ENCODE data around the gene ZMYM4.
A peak's percentile ranks its signal among the peaks of the same experiment; 100 is the strongest.

Gene ZMYM4

GRCh38 chr1:35406103-35406502 lies 137.6 kb downstream of the ZMYM4 start:
- DNase-seq (ENCODE audit: low read depth): no peak

- DNase-seq (ENCODE audit: low read depth): no peak
Observed at GRCh38 chr1:35407743-35408142, 139.2 kb downstream of the ZMYM4 start.

GRCh38 chr1:35408925-35409324 lies 140.4 kb downstream of the ZMYM4 start:
- no peak for DNase-seq (ENCODE audit: low read depth)

- no peak for DNase-seq (ENCODE audit: low read depth)
Observed at GRCh38 chr1:35426097-35426586, 157.6 kb downstream of the ZMYM4 start.

- DNase-seq (ENCODE audit: low read depth): no peak
Observed at GRCh38 chr1:35428360-35428759, 159.9 kb downstream of the ZMYM4 start.

GRCh38 chr1:35430762-35431161 lies 162.3 kb downstream of the ZMYM4 start:
- DNase-seq (ENCODE audit: low read depth): no peak

GRCh38 chr1:35431173-35431599 lies 162.7 kb downstream of the ZMYM4 start:
- DNase-seq (ENCODE audit: low read depth): no peak

GRCh38 chr1:35432231-35432630 lies 163.7 kb downstream of the ZMYM4 start:
- DNase-seq (ENCODE audit: low read depth): no peak

GRCh38 chr1:35433714-35434113 lies 165.2 kb downstream of the ZMYM4 start:
- no peak for DNase-seq (ENCODE audit: low read depth)

- DNase-seq (ENCODE audit: low read depth): no peak
Observed at GRCh38 chr1:35434703-35435102, 166.2 kb downstream of the ZMYM4 start.

GRCh38 chr1:35436078-35436477 lies 167.6 kb downstream of the ZMYM4 start:
- DNase-seq (ENCODE audit: low read depth): no peak

- no peak for DNase-seq (ENCODE audit: low read depth)
Observed at GRCh38 chr1:35437200-35437599, 168.7 kb downstream of the ZMYM4 start.

- DNase-seq (ENCODE audit: low read depth): no peak
Observed at GRCh38 chr1:35439626-35440025, 171.1 kb downstream of the ZMYM4 start.

GRCh38 chr1:35441926-35442579 lies 173.5 kb downstream of the ZMYM4 start:
- no peak for DNase-seq (ENCODE audit: low read depth)

- DNase-seq (ENCODE audit: low read depth): no peak
Observed at GRCh38 chr1:35442734-35443133, 174.2 kb downstream of the ZMYM4 start.

- DNase-seq (ENCODE audit: low read depth): no peak
Observed at GRCh38 chr1:35443768-35444518, 175.4 kb downstream of the ZMYM4 start.

- no peak for DNase-seq (ENCODE audit: low read depth)
Observed at GRCh38 chr1:35444519-35444774, 175.9 kb downstream of the ZMYM4 start.

GRCh38 chr1:35447278-35447677 lies 178.8 kb downstream of the ZMYM4 start:
- no peak for DNase-seq (ENCODE audit: low read depth)

- DNase-seq (ENCODE audit: low read depth): no peak
Observed at GRCh38 chr1:35448344-35448801, 179.9 kb downstream of the ZMYM4 start.

- no peak for DNase-seq (ENCODE audit: low read depth)
Observed at GRCh38 chr1:35449334-35450008, 181.0 kb downstream of the ZMYM4 start.

- DNase-seq (ENCODE audit: low read depth): peak; percentile 36
Observed at GRCh38 chr1:35451125-35451528, 182.6 kb downstream of the ZMYM4 start.

- DNase-seq (ENCODE audit: low read depth): no peak
Observed at GRCh38 chr1:35452106-35452774, 183.7 kb downstream of the ZMYM4 start.

GRCh38 chr1:35453031-35453430 lies 184.5 kb downstream of the ZMYM4 start:
- DNase-seq (ENCODE audit: low read depth): no peak

Measured in T-helper 22 cell (primary cell).